ENCODE measurements around the gene COL17A1. TPM values are rescaled to one million over a fixed set of nuclear protein-coding genes. Genes with fewer than 3 reads are reported as not detected.

COL17A1 gene
- total and polyA plus RNA-seq, 2 donors (not counting 1 experiment from before 2014, with no cell fraction given), result under 0.01 to 0.12 TPM

- H3K9ac ChIP-seq (ENCODE audit: insufficient read depth, low read length), result no peak overlapping the region
- H3K27me3 ChIP-seq (ENCODE audit: control insufficient read depth, insufficient read depth, low read length), result peaks cover 18% of the 10 kb centered on the region
- no peak overlapping the region for H3K4me3 ChIP-seq (replicated peaks in 1 of 4; ENCODE audit: control extremely low read depth in 1 of 4, insufficient read depth in 1 of 4, low read depth in 3 of 4, low read length in 4 of 4)
- no peaks in the 10 kb centered on the region for H3K4me1 ChIP-seq (ENCODE audit: control insufficient read depth, extremely low read depth, insufficient read depth, low read length)
- no peak overlapping the region for H2AFZ ChIP-seq (ENCODE audit: low read length)
- H3K9me3 ChIP-seq (ENCODE audit: control insufficient read depth, insufficient read depth, low read depth, low read length), result no peaks in the 10 kb centered on the region
- peak in 1 of 2 donors; percentile 53 for DNase-seq (ENCODE audit: low read depth in 2 of 2)
- H3K4me2 ChIP-seq (ENCODE audit: extremely low read depth, insufficient read depth, low read length), result no peak overlapping the region
- TF ChIP-seq EZH2 (IDR thresholded peaks at IDR 0.05; ENCODE audit: low read length, missing control alignments) (no peak), CTCF (conservative IDR thresholded peaks at IDR 0.05 in 1 of 2, IDR thresholded peaks at IDR 0.05 in 1 of 2; ENCODE audit: low read depth in 1 of 2, low read length in 2 of 2) (no peak)
- H3K79me2 ChIP-seq (ENCODE audit: control insufficient read depth, insufficient read depth, low read length), result no peaks in the 10 kb centered on the region
- no peaks in the 10 kb centered on the region for H4K20me1 ChIP-seq (ENCODE audit: control insufficient read depth, extremely low read depth, insufficient read depth, low read length)
- H3K27ac ChIP-seq (ENCODE audit: insufficient read depth, low read length), result no peak overlapping the region
- H3K36me3 ChIP-seq (ENCODE audit: control insufficient read depth, insufficient read depth, low read length), result no peaks in the 10 kb centered on the region
Measured at GRCh38 chr10:104076743-104077160, 8.9 kb downstream of the COL17A1 start.

GRCh38 chr10:104074505-104074904 is 11.2 kb downstream of the COL17A1 start:
- peaks cover 20% of the 10 kb centered on the region for H3K27me3 ChIP-seq (ENCODE audit: control insufficient read depth, insufficient read depth, low read length)
- H3K4me3 ChIP-seq (replicated peaks in 1 of 4; ENCODE audit: control extremely low read depth in 1 of 4, insufficient read depth in 1 of 4, low read depth in 3 of 4, low read length in 4 of 4), result no peak overlapping the region
- no peak for DNase-seq (ENCODE audit: low read depth in 2 of 2)
- no peak overlapping the region for H3K27ac ChIP-seq (ENCODE audit: insufficient read depth, low read length)
- H3K4me1 ChIP-seq (ENCODE audit: control insufficient read depth, extremely low read depth, insufficient read depth, low read length), result no peaks in the 10 kb centered on the region
- TF ChIP-seq CTCF (conservative IDR thresholded peaks at IDR 0.05 in 1 of 2, IDR thresholded peaks at IDR 0.05 in 1 of 2; ENCODE audit: low read depth in 1 of 2, low read length in 2 of 2) (no peak), EZH2 (IDR thresholded peaks at IDR 0.05; ENCODE audit: low read length, missing control alignments) (no peak)
- no peaks in the 10 kb centered on the region for H3K36me3 ChIP-seq (ENCODE audit: control insufficient read depth, insufficient read depth, low read length)
- H3K9ac ChIP-seq (ENCODE audit: insufficient read depth, low read length), result no peak overlapping the region
- no peak overlapping the region for H3K4me2 ChIP-seq (ENCODE audit: extremely low read depth, insufficient read depth, low read length)
- no peaks in the 10 kb centered on the region for H3K79me2 ChIP-seq (ENCODE audit: control insufficient read depth, insufficient read depth, low read length)
- H2AFZ ChIP-seq (ENCODE audit: low read length), result no peak overlapping the region
- no peaks in the 10 kb centered on the region for H4K20me1 ChIP-seq (ENCODE audit: control insufficient read depth, extremely low read depth, insufficient read depth, low read length)
- H3K9me3 ChIP-seq (ENCODE audit: control insufficient read depth, insufficient read depth, low read depth, low read length), result no peaks in the 10 kb centered on the region

GRCh38 chr10:104072786-104073185 is 12.9 kb downstream of the COL17A1 start:
- no peaks in the 10 kb centered on the region for H3K4me1 ChIP-seq (ENCODE audit: control insufficient read depth, extremely low read depth, insufficient read depth, low read length)
- no peak overlapping the region for H3K4me2 ChIP-seq (ENCODE audit: extremely low read depth, insufficient read depth, low read length)
- H4K20me1 ChIP-seq (ENCODE audit: control insufficient read depth, extremely low read depth, insufficient read depth, low read length), result no peaks in the 10 kb centered on the region
- no peak overlapping the region for H3K4me3 ChIP-seq (replicated peaks in 1 of 4; ENCODE audit: control extremely low read depth in 1 of 4, insufficient read depth in 1 of 4, low read depth in 3 of 4, low read length in 4 of 4)
- H3K9me3 ChIP-seq (ENCODE audit: control insufficient read depth, insufficient read depth, low read depth, low read length), result no peaks in the 10 kb centered on the region
- H3K9ac ChIP-seq (ENCODE audit: insufficient read depth, low read length), result no peak overlapping the region
- no peaks in the 10 kb centered on the region for H3K79me2 ChIP-seq (ENCODE audit: control insufficient read depth, insufficient read depth, low read length)
- no peak for DNase-seq (ENCODE audit: low read depth in 2 of 2)
- TF ChIP-seq CTCF (conservative IDR thresholded peaks at IDR 0.05 in 1 of 2, IDR thresholded peaks at IDR 0.05 in 1 of 2; ENCODE audit: low read depth in 1 of 2, low read length in 2 of 2) (no peak), EZH2 (IDR thresholded peaks at IDR 0.05; ENCODE audit: low read length, missing control alignments) (no peak)
- H3K27ac ChIP-seq (ENCODE audit: insufficient read depth, low read length), result no peak overlapping the region
- no peaks in the 10 kb centered on the region for H3K36me3 ChIP-seq (ENCODE audit: control insufficient read depth, insufficient read depth, low read length)
- peaks cover 21% of the 10 kb centered on the region for H3K27me3 ChIP-seq (ENCODE audit: control insufficient read depth, insufficient read depth, low read length)
- H2AFZ ChIP-seq (ENCODE audit: low read length), result no peak overlapping the region

All from fibroblast of lung (primary cell).